ENCODE data around the gene PWWP2B. TPM values are rescaled to one million over a fixed set of nuclear protein-coding genes. Genes with fewer than 3 reads are reported as not detected.

The PWWP2B gene
- total and polyA plus RNA-seq, 10 donors = 22.5 to 50.0 (median 28.0) TPM

- peaks cover 0 to 6% (median 0%) of the 10 kb centered on the region in 7 donors for H3K27me3 ChIP-seq (replicated peaks in 1 of 7)
- H3K36me3 ChIP-seq = no peaks in the 10 kb centered on the region
- H3K9me3 ChIP-seq = no peaks in the 10 kb centered on the region
- DNase-seq = peak; percentile 11
- H3K27ac ChIP-seq = peak overlapping the region in 2 of 8 donors; percentile 97 to 99
- intact Hi-C loops (cut with DNase I; ENCODE audit: low total_unique reads) = loop anchor here (5.0 kb wide), 1 partner anchor 60 kb away; no protein-coding TSS in a partner anchor
- H3K4me1 ChIP-seq = peaks cover 30 to 72% (median 59%) of the 10 kb centered on the region in 6 donors
- no peak overlapping the region for H3K4me3 ChIP-seq
- 80 to 92% (median 84%) methylated on average over 2 of the region's 2 CpGs for whole genome bisulfite sequencing, 5 donors
- TF ChIP-seq POLR2AphosphoS5 (IDR thresholded peaks at IDR 0.05) = no peak
- TF ChIP-seq CTCF (IDR thresholded peaks at IDR 0.05 in 8 of 11, conservative IDR thresholded peaks at IDR 0.05 in 3 of 11) = peak in 1 of 11 experiments; percentile 4
Measured at GRCh38 chr10:132392184-132392800, 4.7 kb upstream of the PWWP2B start.

- peak; percentile 69 for DNase-seq
- 78 to 87% (median 86%) methylated on average over 11 to 12 of the region's 12 CpGs for WGBS, 5 donors
- Histone ChIP-seq H3K4me3 (no peak overlapping the region), H3K4me1 (peaks cover 25 to 72% (median 59%) of the 10 kb centered on the region in 6 donors), H3K27me3 (replicated peaks in 1 of 7) (peaks cover 0 to 6% (median 0%) of the 10 kb centered on the region in 7 donors), H3K9me3 (no peaks in the 10 kb centered on the region), H3K36me3 (no peaks in the 10 kb centered on the region), H3K27ac (peak overlapping the region in 5 of 8 donors; percentile 90 to 99 (median 97))
- intact Hi-C loops (cut with DNase I; ENCODE audit: low total_unique reads) = loop anchor here (5.0 kb wide), 1 partner anchor 59 kb away; no protein-coding TSS in a partner anchor
- no peak for TF ChIP-seq POLR2A (IDR thresholded peaks at IDR 0.05)
- TF ChIP-seq POLR2AphosphoS5 (IDR thresholded peaks at IDR 0.05) = peak in 2 of 3 donors; percentile 2 to 27
Measured at GRCh38 chr10:132392811-132393694, 3.9 kb upstream of the PWWP2B start.

GRCh38 chr10:132393695-132394181, 3.3 kb upstream of the PWWP2B start:
- Histone ChIP-seq H3K36me3 (no peaks in the 10 kb centered on the region), H3K4me3 (no peak overlapping the region), H3K4me1 (peaks cover 32 to 79% (median 66%) of the 10 kb centered on the region in 6 donors), H3K27me3 (replicated peaks in 1 of 7) (peaks cover 0 to 6% (median 0%) of the 10 kb centered on the region in 7 donors), H3K27ac (peak overlapping the region in 6 of 8 donors; percentile 47 to 99 (median 97)), H3K9me3 (no peaks in the 10 kb centered on the region)
- intact Hi-C loops (cut with DNase I; ENCODE audit: low total_unique reads) = loop anchor here (5.0 kb wide), 1 partner anchor 59 kb away; no protein-coding TSS in a partner anchor
- DNase-seq = peak; percentile 77
- WGBS, 5 donors = 61 to 83% (median 79%) methylated on average over 7 to 9 of the region's 9 CpGs
- no peak for TF ChIP-seq CTCF (IDR thresholded peaks at IDR 0.05 in 8 of 11, conservative IDR thresholded peaks at IDR 0.05 in 3 of 11)
- TF ChIP-seq POLR2AphosphoS5 (IDR thresholded peaks at IDR 0.05) = peak in 1 of 3 donors; percentile 33

GRCh38 chr10:132394201-132394811, 2.7 kb upstream of the PWWP2B start:
- no peaks in the 10 kb centered on the region for H3K9me3 ChIP-seq
- TF ChIP-seq POLR2A (IDR thresholded peaks at IDR 0.05) (no peak), POLR2AphosphoS5 (IDR thresholded peaks at IDR 0.05) (peak in 1 of 3 donors; percentile 28)
- H3K4me3 ChIP-seq = peak overlapping the region in 1 of 8 donors; percentile 89
- intact Hi-C loops (cut with DNase I; ENCODE audit: low total_unique reads) = loop anchor here (5.0 kb wide), 1 partner anchor 58 kb away; no protein-coding TSS in a partner anchor
- peaks cover 31 to 79% (median 66%) of the 10 kb centered on the region in 6 donors for H3K4me1 ChIP-seq
- DNase-seq = peak; percentile 81
- H3K36me3 ChIP-seq = peaks cover 0 to 4% (median 0%) of the 10 kb centered on the region in 6 donors
- peaks cover 0 to 6% (median 0%) of the 10 kb centered on the region in 7 donors for H3K27me3 ChIP-seq (replicated peaks in 1 of 7)
- 80 to 87% (median 82%) methylated on average over 12 to 13 of the region's 13 CpGs for WGBS, 5 donors
- peak overlapping the region in 7 of 8 donors; percentile 4 to 99 (median 97) for H3K27ac ChIP-seq
